OCI-LY7 (cell line): ENCODE data around the gene CCDC102A. TPM values are rescaled to one million over a fixed set of nuclear protein-coding genes. Genes with fewer than 3 reads are reported as not detected.

Source experiments
- BruUV-seq: library from RNA; stranded (reverse); fragments of 400-500 nt; replicated peaks from 2 replicates; lab custom pipeline; 2021; lab: Mats Ljungman, UMichigan
- CTCF ChIA-PET: fragments of 300-600 bp; sonication (Branson Sonifier 250); formaldehyde crosslinking; loops from one replicate; lab custom pipeline; 2022; ENCODE audit warnings: antibody characterized with exemption; ENCODE audit not compliant: unreplicated experiment; lab: Charles Lee
- POLR2A ChIA-PET: fragments of 300-600 bp; sonication (Branson Sonifier 250); formaldehyde crosslinking; loops from one replicate; lab custom pipeline; 2022; ENCODE audit warnings: antibody characterized with exemption; lab: Charles Lee
- DNase-seq: peaks from one replicate; pipeline ENCODE4 v3.0.0-alpha.2; 2015; ENCODE audit warnings: low spot score
- H2AFZ ChIP-seq: fragments of 200-600 bp; sonication (generic), shearing (Covaris generic); 2 replicates; pipeline ENCODE4 v1.6.1; 2014; ENCODE audit warnings: mild to moderate bottlenecking, antibody characterized with exemption, low read length, moderate library complexity
- H3K27ac ChIP-seq: fragments of 200-600 bp; sonication (generic); 2 replicates; pipeline ENCODE4 v1.5.1; 2014; ENCODE audit warnings: mixed run types, low read depth, mild to moderate bottlenecking, moderate library complexity, low read length, inconsistent platforms; ENCODE audit not compliant: poor library complexity, severe bottlenecking
- H3K36me3 ChIP-seq: fragments of 200-600 bp; sonication (generic); 2 replicates; pipeline ENCODE4 v1.6.1; 2014; ENCODE audit warnings: mild to moderate bottlenecking, antibody characterized with exemption, low read length, moderate library complexity, mixed read lengths; ENCODE audit not compliant: insufficient read depth
- H3K4me1 ChIP-seq: fragments of 200-600 bp; sonication (generic); 2 replicates; pipeline ENCODE4 v1.5.1; 2014; ENCODE audit warnings: mild to moderate bottlenecking, low read length; ENCODE audit not compliant: insufficient read depth, poor library complexity, severe bottlenecking
- H3K4me2 ChIP-seq: fragments of 200-600 bp; sonication (generic); 2 replicates; pipeline ENCODE4 v1.6.1; 2014; ENCODE audit warnings: mild to moderate bottlenecking, low read length
- H3K4me3 ChIP-seq: fragments of 200-600 bp; sonication (generic); 2 replicates; pipeline ENCODE4 v1.5.1; 2014; ENCODE audit warnings: mild to moderate bottlenecking, low read depth, low read length; ENCODE audit not compliant: poor library complexity, severe bottlenecking
- H3K79me2 ChIP-seq: fragments of 200-600 bp; sonication (generic); 2 replicates; pipeline ENCODE4 v1.6.1; 2016; ENCODE audit warnings: low read depth, mild to moderate bottlenecking, low read length, moderate library complexity, mixed read lengths; ENCODE audit not compliant: insufficient read depth
- H3K9me2 ChIP-seq: fragments of 200-600 bp; sonication (generic); 2 replicates; pipeline ENCODE4 v1.6.1; 2016; ENCODE audit warnings: mild to moderate bottlenecking, low read length, mixed read lengths; ENCODE audit not compliant: insufficient read depth
- H3K9me3 ChIP-seq: fragments of 200-600 bp; sonication (generic); 2 replicates; pipeline ENCODE4 v1.6.1; 2014; ENCODE audit warnings: mild to moderate bottlenecking, mixed run types, low read length, mixed read lengths
- H4K20me1 ChIP-seq: fragments of 200-600 bp; sonication (generic); 2 replicates; pipeline ENCODE4 v1.6.1; 2014; ENCODE audit warnings: mild to moderate bottlenecking, antibody characterized with exemption, low read length, moderate library complexity, mixed read lengths; ENCODE audit not compliant: insufficient read depth
- EZH2phosphoT487 ChIP-seq: fragments of 200-600 bp; sonication (generic); IDR thresholded peaks from 2 replicates; pipeline ENCODE4 v1.6.1; 2018; ENCODE audit warnings: low read depth, borderline replicate concordance, mild to moderate bottlenecking, mixed run types, antibody characterized with exemption, low read length, moderate library complexity, mixed read lengths
- intact Hi-C: fragments of 100-400 bp; cut with micrococcal nuclease; formaldehyde crosslinking; loops from one replicate; pipeline ENCODE4 v1.10.0; 2022; ENCODE audit not compliant: unreplicated experiment
- total RNA-seq, 2 experiments: library from RNA; depleted of rRNA in 1 of 2; stranded (reverse); fragments of >200 nt in 1 of 2; shearing (Covaris generic) in 1 of 2; gene quantifications; 2 replicates each; pipeline ENCODE4 v1.2.3, GENCODE V29; 2014 to 2022
- TF ChIP-seq, protein P1 (sequence below): fragments of 200-600 bp; sonication (generic); conservative IDR thresholded peaks from 2 replicates; pipeline ENCODE4 v1.5.1; 2014; ENCODE audit warnings: mild to moderate bottlenecking, antibody characterized with exemption, low read length, moderate library complexity, mixed read lengths

CCDC102A gene
- total RNA-seq, 2 experiments from 2014 or later, result 4.2 to 7.1 TPM

DNA sequence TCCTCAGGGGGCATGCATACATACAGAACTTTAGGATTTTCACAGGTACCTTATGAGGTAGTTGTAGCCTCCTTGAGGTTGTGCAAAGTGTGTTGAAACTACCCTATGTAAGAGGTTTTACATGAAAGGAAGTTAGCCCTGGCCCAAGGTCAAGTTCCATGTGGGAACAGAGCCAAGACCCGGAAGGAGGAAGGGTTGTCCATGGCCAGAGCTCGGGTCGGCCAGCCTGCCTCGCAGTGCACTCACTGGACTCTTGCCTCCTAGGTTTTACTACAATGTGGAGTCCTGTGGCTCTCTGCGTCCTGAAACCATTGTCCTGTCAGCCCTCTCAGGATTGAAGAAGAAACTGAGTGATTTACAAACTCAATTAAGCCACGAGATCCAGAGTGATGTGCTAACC, 65.7 kb downstream of the CCDC102A start:
- no peak overlapping the region for H3K4me3 ChIP-seq
- H3K36me3 ChIP-seq, result peaks cover 67% of the 10 kb centered on the region
- CTCF ChIA-PET, result no interaction called here
- no peak overlapping the region for H3K4me2 ChIP-seq
- DNase-seq, result no peak
- no peak overlapping the region for H3K27ac ChIP-seq
- H4K20me1 ChIP-seq, result no peaks in the 10 kb centered on the region
- no peaks in the 10 kb centered on the region for H3K79me2 ChIP-seq
- H3K4me1 ChIP-seq, result peaks cover 20% of the 10 kb centered on the region
- H3K9me3 ChIP-seq, result no peaks in the 10 kb centered on the region
- BruUV-seq, result no TSS peak
- intact Hi-C loops, result no loop called here
- TF ChIP-seq, protein P1, sequence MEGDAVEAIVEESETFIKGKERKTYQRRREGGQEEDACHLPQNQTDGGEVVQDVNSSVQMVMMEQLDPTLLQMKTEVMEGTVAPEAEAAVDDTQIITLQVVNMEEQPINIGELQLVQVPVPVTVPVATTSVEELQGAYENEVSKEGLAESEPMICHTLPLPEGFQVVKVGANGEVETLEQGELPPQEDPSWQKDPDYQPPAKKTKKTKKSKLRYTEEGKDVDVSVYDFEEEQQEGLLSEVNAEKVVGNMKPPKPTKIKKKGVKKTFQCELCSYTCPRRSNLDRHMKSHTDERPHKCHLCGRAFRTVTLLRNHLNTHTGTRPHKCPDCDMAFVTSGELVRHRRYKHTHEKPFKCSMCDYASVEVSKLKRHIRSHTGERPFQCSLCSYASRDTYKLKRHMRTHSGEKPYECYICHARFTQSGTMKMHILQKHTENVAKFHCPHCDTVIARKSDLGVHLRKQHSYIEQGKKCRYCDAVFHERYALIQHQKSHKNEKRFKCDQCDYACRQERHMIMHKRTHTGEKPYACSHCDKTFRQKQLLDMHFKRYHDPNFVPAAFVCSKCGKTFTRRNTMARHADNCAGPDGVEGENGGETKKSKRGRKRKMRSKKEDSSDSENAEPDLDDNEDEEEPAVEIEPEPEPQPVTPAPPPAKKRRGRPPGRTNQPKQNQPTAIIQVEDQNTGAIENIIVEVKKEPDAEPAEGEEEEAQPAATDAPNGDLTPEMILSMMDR, result no peak
- no peak for TF ChIP-seq EZH2phosphoT487
- no peaks in the 10 kb centered on the region for H3K9me2 ChIP-seq
- no peak overlapping the region for H2AFZ ChIP-seq
- POLR2A ChIA-PET, result no interaction called here

DNA sequence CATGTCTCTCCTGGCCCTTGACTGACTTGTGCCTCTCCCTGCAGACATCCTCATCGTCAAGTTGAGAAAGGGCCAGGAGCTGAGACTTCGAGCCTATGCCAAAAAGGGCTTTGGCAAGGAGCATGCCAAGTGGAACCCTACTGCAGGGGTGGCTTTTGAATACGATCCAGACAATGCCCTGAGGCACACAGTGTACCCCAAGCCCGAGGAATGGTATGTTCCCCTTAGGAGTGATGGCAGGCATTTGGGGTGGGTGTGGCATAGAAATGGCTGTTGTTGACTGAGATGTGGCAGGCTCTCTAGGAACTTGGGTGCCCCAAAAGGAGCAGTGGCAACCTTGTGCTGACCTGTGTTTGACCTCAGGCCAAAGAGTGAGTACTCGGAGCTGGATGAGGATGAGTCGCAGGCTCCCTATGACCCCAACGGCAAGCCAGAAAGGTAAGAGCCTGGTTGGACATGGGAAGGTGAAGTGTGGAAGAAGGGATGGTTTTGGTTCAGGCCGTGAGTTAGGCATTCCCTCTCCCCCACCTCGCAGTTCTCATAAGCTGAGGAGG, 66.4 kb downstream of the CCDC102A start:
- Histone ChIP-seq H3K4me3 (no peak overlapping the region), H3K4me2 (no peak overlapping the region), H3K9me3 (no peaks in the 10 kb centered on the region), H2AFZ (no peak overlapping the region), H3K4me1 (peaks cover 13% of the 10 kb centered on the region), H3K36me3 (peaks cover 74% of the 10 kb centered on the region), H3K9me2 (no peaks in the 10 kb centered on the region), H3K27ac (no peak overlapping the region), H3K79me2 (no peaks in the 10 kb centered on the region), H4K20me1 (no peaks in the 10 kb centered on the region)
- ChIA-PET POLR2A (no interaction called here), CTCF (no interaction called here)
- TF ChIP-seq, protein P1, result no peak
- TF ChIP-seq EZH2phosphoT487, result no peak
- intact Hi-C loops, result no loop called here
- no TSS peak for BruUV-seq
- DNase-seq, result no peak

- ChIA-PET CTCF (no interaction called here), POLR2A (no interaction called here)
- no peak for TF ChIP-seq EZH2phosphoT487
- TF ChIP-seq, protein P1, result no peak
- H3K36me3 ChIP-seq, result peaks cover 82% of the 10 kb centered on the region
- no peaks in the 10 kb centered on the region for H3K9me2 ChIP-seq
- no peak overlapping the region for H3K27ac ChIP-seq
- no peaks in the 10 kb centered on the region for H4K20me1 ChIP-seq
- intact Hi-C loops, result no loop called here
- H3K4me1 ChIP-seq, result peaks cover 10% of the 10 kb centered on the region
- no peaks in the 10 kb centered on the region for H3K9me3 ChIP-seq
- BruUV-seq, result no TSS peak
- H3K79me2 ChIP-seq, result 0 out of 2 replicates have a peak, but pooled peaks cover under 1% of the 10 kb centered on the region
- no peak for DNase-seq
- no peak overlapping the region for H2AFZ ChIP-seq
- no peak overlapping the region for H3K4me3 ChIP-seq
- no peak overlapping the region for H3K4me2 ChIP-seq
These were observed 67.3 kb downstream of the CCDC102A start for GRCh38 chr16:57469046-57469445.
